HepG2 (cell line): ENCODE measurements around the gene SYS1. TPM values are rescaled to one million over a fixed set of nuclear protein-coding genes. Genes with fewer than 3 reads are reported as not detected.

Source experiments
- ETV6 ChIP-seq: sonication (generic); formaldehyde crosslinking; conservative IDR thresholded peaks from 2 replicates; pipeline ENCODE4 v1.4.0; 2020; ENCODE audit warnings: missing genetic modification reagents
- KDM4B ChIP-seq: sonication (generic); formaldehyde crosslinking; IDR thresholded peaks from 2 replicates; pipeline ENCODE4 v1.4.0; 2020; ENCODE audit warnings: missing genetic modification reagents
- KLF12 ChIP-seq: sonication (generic); formaldehyde crosslinking; IDR thresholded peaks from 2 replicates; pipeline ENCODE4 v1.4.0; 2020; ENCODE audit warnings: missing genetic modification reagents, borderline replicate concordance
- PTBP1 ChIP-seq: fragments of 200-400 bp; formaldehyde crosslinking; IDR thresholded peaks from 2 replicates; pipeline ENCODE4 v1.6.1; 2018; ENCODE audit warnings: low read length, low read depth; ENCODE audit not compliant: poor library complexity, severe bottlenecking
- RERE ChIP-seq: IDR thresholded peaks from 2 replicates; pipeline ENCODE4 v1.6.1; 2016; ENCODE audit warnings: low read depth, missing genetic modification reagents, missing compliant biosample characterization
- SIN3A ChIP-seq: IDR thresholded peaks from 2 replicates; pipeline ENCODE4 v1.6.1; 2011; ENCODE audit warnings: low read depth, mild to moderate bottlenecking, control low read depth, low read length, borderline replicate concordance
- ZFP36 ChIP-seq: fragments of 150-350 bp; IDR thresholded peaks from 2 replicates; pipeline ENCODE4 v1.6.1; 2018; ENCODE audit warnings: borderline replicate concordance, low read length, low read depth; ENCODE audit not compliant: partially characterized antibody
- ZNF225 ChIP-seq: sonication (generic); formaldehyde crosslinking; IDR thresholded peaks from 2 replicates; pipeline ENCODE4 v1.4.0; 2020; ENCODE audit warnings: mild to moderate bottlenecking, missing genetic modification reagents
- ZNF33B ChIP-seq: sonication (generic); formaldehyde crosslinking; IDR thresholded peaks from 2 replicates; pipeline ENCODE4 v1.5.1; 2020; ENCODE audit warnings: mild to moderate bottlenecking, missing genetic modification reagents
- ZNF512 ChIP-seq: sonication (generic); formaldehyde crosslinking; IDR thresholded peaks from 2 replicates; pipeline ENCODE4 v1.4.0; 2020; ENCODE audit warnings: mild to moderate bottlenecking, missing genetic modification reagents
- ZNF556 ChIP-seq: sonication (generic); formaldehyde crosslinking; IDR thresholded peaks from 2 replicates; pipeline ENCODE4 v1.4.0; 2020; ENCODE audit warnings: mild to moderate bottlenecking, missing genetic modification reagents, borderline replicate concordance
- ZNF615 ChIP-seq: sonication (generic); formaldehyde crosslinking; IDR thresholded peaks from 2 replicates; pipeline ENCODE4 v1.5.0; 2020; ENCODE audit warnings: mild to moderate bottlenecking, missing genetic modification reagents, borderline replicate concordance
- polyA plus RNA-seq, 8 experiments: library from polyadenylated mRNA; depleted of rRNA in 3 of 8; stranded (reverse) in 7 of 8; unstranded in 1 of 8; fragments of >200 nt; fragmentation: Illumina TruSeq in 4 of 8; extraction: Trizol in 4 of 8; gene quantifications; 2 replicates each; pipeline versions ENCODE4 v1.2.1 to v1.2.3, GENCODE V29; 2011 to 2016; ENCODE audit warnings: low read depth in 4 of 8, missing spikeins in 1 of 8, mixed read lengths in 1 of 8; ENCODE audit not compliant: insufficient read depth in 1 of 8
- total RNA-seq, 5 experiments: library from RNA; depleted of rRNA; stranded (reverse); fragments of >200 nt; fragmentation: Illumina TruSeq; extraction: Trizol; gene quantifications; 2 replicates each; pipeline ENCODE4 v1.2.3, GENCODE V29; 2016; ENCODE audit warnings: low read depth in 1 of 5
- TF ChIP-seq, protein P1 (sequence below): sonication (generic); formaldehyde crosslinking; IDR thresholded peaks from 2 replicates; pipeline ENCODE4 v1.4.0; 2020; ENCODE audit warnings: missing genetic modification reagents
- TF ChIP-seq, protein P2 (sequence below), 2 experiments: fragments of 450-650 bp in 1 of 2; sonication (generic) in 1 of 2; formaldehyde crosslinking; IDR thresholded peaks; 2 replicates each; pipeline versions ENCODE4 v1.5.0 to v1.8.0; 2020 to 2022; ENCODE audit warnings: mild to moderate bottlenecking in 1 of 2, missing genetic modification reagents in 1 of 2
- TF ChIP-seq, protein P3 (sequence below): IDR thresholded peaks from 2 replicates; pipeline ENCODE4 v1.6.1; 2016; ENCODE audit warnings: missing genetic modification reagents, missing compliant biosample characterization

The SYS1 gene
- total and polyA plus RNA-seq, 2 of the 13 experiments (the other 11 are each of a cell fraction or from before 2014, with no cell fraction given) = 38.3 to 65.6 TPM

- TF ChIP-seq PTBP1 (no peak), ZFP36 (no peak), ETV6 (CRISPR knock-in tag) (no peak; the same call in 1 of the 2 replicates), ZNF512 (CRISPR knock-in tag) (no peak), ZNF225 (CRISPR knock-in tag) (peak; percentile 64; the same call in 1 of the 2 replicates), SIN3A (peak; percentile 72; the same call in 1 of the 2 replicates), ZNF33B (CRISPR knock-in tag) (no peak; the same call in none of the 2 replicates), ZNF556 (CRISPR knock-in tag) (0 out of 2 replicates have a peak, but pooled peaks have one; percentile 20), RERE (CRISPR knock-in tag) (no peak), KLF12 (CRISPR knock-in tag) (peak; percentile 84), KDM4B (CRISPR knock-in tag) (no peak; the same call in 1 of the 2 replicates), ZNF615 (no peak)
- TF ChIP-seq, protein P1, sequence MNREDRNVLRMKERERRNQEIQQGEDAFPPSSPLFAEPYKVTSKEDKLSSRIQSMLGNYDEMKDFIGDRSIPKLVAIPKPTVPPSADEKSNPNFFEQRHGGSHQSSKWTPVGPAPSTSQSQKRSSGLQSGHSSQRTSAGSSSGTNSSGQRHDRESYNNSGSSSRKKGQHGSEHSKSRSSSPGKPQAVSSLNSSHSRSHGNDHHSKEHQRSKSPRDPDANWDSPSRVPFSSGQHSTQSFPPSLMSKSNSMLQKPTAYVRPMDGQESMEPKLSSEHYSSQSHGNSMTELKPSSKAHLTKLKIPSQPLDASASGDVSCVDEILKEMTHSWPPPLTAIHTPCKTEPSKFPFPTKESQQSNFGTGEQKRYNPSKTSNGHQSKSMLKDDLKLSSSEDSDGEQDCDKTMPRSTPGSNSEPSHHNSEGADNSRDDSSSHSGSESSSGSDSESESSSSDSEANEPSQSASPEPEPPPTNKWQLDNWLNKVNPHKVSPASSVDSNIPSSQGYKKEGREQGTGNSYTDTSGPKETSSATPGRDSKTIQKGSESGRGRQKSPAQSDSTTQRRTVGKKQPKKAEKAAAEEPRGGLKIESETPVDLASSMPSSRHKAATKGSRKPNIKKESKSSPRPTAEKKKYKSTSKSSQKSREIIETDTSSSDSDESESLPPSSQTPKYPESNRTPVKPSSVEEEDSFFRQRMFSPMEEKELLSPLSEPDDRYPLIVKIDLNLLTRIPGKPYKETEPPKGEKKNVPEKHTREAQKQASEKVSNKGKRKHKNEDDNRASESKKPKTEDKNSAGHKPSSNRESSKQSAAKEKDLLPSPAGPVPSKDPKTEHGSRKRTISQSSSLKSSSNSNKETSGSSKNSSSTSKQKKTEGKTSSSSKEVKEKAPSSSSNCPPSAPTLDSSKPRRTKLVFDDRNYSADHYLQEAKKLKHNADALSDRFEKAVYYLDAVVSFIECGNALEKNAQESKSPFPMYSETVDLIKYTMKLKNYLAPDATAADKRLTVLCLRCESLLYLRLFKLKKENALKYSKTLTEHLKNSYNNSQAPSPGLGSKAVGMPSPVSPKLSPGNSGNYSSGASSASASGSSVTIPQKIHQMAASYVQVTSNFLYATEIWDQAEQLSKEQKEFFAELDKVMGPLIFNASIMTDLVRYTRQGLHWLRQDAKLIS = no peak
- TF ChIP-seq, protein P2, sequence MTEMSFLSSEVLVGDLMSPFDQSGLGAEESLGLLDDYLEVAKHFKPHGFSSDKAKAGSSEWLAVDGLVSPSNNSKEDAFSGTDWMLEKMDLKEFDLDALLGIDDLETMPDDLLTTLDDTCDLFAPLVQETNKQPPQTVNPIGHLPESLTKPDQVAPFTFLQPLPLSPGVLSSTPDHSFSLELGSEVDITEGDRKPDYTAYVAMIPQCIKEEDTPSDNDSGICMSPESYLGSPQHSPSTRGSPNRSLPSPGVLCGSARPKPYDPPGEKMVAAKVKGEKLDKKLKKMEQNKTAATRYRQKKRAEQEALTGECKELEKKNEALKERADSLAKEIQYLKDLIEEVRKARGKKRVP (CRISPR knock-in tag; IDR thresholded peaks at IDR 0.05) = no peak
- TF ChIP-seq, protein P3, sequence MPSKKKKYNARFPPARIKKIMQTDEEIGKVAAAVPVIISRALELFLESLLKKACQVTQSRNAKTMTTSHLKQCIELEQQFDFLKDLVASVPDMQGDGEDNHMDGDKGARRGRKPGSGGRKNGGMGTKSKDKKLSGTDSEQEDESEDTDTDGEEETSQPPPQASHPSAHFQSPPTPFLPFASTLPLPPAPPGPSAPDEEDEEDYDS (CRISPR knock-in tag) = no peak
Measured at GRCh38 chr20:45341939-45342854, 20.8 kb upstream of the SYS1 start (continued).
